Mucosa of rectum (tissue), 2 donors: ENCODE data around the gene EVPL.
A peak's percentile ranks its signal among the peaks of the same experiment; 100 is the strongest.

ENCODE experiments used
- H3K27ac ChIP-seq, 2 donors: one replicate each; pipeline ENCODE4 v1.7.0; 2013; ENCODE audit warnings: inconsistent platforms in 2 of 2, low read depth in 2 of 2, low read length in 2 of 2
- H3K27me3 ChIP-seq, 2 donors: one replicate each; pipeline ENCODE4 v1.7.0; 2013; ENCODE audit warnings: low read length in 2 of 2; ENCODE audit not compliant: control insufficient read depth in 2 of 2, insufficient read depth in 2 of 2
- H3K36me3 ChIP-seq, 2 donors: one replicate each; pipeline ENCODE4 v1.7.0; 2013; ENCODE audit warnings: low read length in 2 of 2; ENCODE audit not compliant: control insufficient read depth in 2 of 2, insufficient read depth in 2 of 2
- H3K4me1 ChIP-seq, 2 donors: one replicate each; pipeline ENCODE4 v1.7.0; 2013; ENCODE audit warnings: low read length in 2 of 2, mild to moderate bottlenecking in 1 of 2; ENCODE audit not compliant: control insufficient read depth in 2 of 2, insufficient read depth in 2 of 2
- H3K4me3 ChIP-seq, 2 donors: one replicate each; pipeline ENCODE4 v1.7.0; 2013; ENCODE audit warnings: low read length in 2 of 2
- H3K9ac ChIP-seq, 2 donors: one replicate each; pipeline ENCODE4 v1.7.0; 2013; ENCODE audit warnings: low read length in 2 of 2, low read depth in 1 of 2, mild to moderate bottlenecking in 1 of 2
- H3K9me3 ChIP-seq, 2 donors: one replicate each; pipeline ENCODE4 v1.7.0; 2013; ENCODE audit warnings: low read length in 2 of 2; ENCODE audit not compliant: control insufficient read depth in 2 of 2
- donor health status: healthy.
- donor health status: Normal muscosa, but diverticular disease.

Gene EVPL

GRCh38 chr17:76027159-76027839 is at the start of gene EVPL:
EVPL (minus strand) TSS chr17:76027306; CDS start chr17:76027198, 108 bp downstream.
- H3K9ac ChIP-seq: peak within 1 kb of the TSS; percentile 32 to 69
- peak within 1 kb of the TSS; percentile 75 to 82 for H3K27ac ChIP-seq
- peaks cover 10 to 26% of the 10 kb centered on the region in 2 donors for H3K4me1 ChIP-seq
- peak within 1 kb of the TSS; percentile 54 to 66 for H3K4me3 ChIP-seq
- H3K27me3 ChIP-seq: no peaks in the 10 kb centered on the region
- no peaks in the 10 kb centered on the region for H3K36me3 ChIP-seq
- H3K9me3 ChIP-seq: no peaks in the 10 kb centered on the region

DNA sequence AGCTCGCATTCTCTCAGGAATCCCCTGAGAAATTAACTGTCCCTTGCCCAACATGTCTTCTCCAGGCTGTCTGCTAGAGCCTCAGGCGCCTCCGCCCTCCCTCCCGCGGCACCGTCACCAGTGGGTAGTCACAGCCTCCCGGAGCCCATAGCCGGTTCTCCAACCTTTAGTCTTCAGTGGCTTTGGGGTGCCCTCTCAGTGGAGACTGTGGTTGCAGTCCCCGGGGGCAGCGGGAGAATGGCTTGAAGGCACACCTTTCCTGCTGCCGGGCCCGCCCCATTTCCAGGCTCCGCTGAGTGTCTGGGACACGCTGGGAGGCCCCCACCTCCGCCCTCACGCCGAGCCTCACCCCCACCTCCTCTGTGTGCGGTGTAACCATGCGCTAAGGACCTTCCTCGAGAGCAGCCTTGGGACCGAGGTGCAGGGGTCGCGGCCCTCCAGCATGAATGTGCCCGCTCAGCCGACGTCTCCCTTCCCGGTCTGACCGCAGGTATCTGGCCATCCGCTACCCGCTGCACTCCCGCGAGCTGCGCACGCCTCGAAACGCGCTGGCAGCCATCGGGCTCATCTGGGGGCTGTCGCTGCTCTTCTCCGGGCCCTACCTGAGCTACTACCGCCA is 49.1 kb upstream of the EVPL start:
- Histone ChIP-seq H3K4me1 (peaks cover 18 to 20% of the 10 kb centered on the region in 2 donors), H3K9ac (no peak overlapping the region), H3K27ac (no peak overlapping the region), H3K27me3 (peaks cover 57% of the 10 kb centered on the region in 2 donors), H3K9me3 (no peaks in the 10 kb centered on the region), H3K36me3 (no peaks in the 10 kb centered on the region), H3K4me3 (no peak overlapping the region)

- H3K27me3 ChIP-seq: peaks cover 57% of the 10 kb centered on the region in 2 donors
- H3K27ac ChIP-seq: no peak overlapping the region
- H3K9me3 ChIP-seq: no peaks in the 10 kb centered on the region
- H3K9ac ChIP-seq: no peak overlapping the region
- peaks cover 20 to 25% of the 10 kb centered on the region in 2 donors for H3K4me1 ChIP-seq
- no peaks in the 10 kb centered on the region for H3K36me3 ChIP-seq
- no peak overlapping the region for H3K4me3 ChIP-seq
These were observed 48.4 kb upstream of the EVPL start for GRCh38 chr17:76075364-76076145.

GRCh38 chr17:76074390-76075363 is 47.6 kb upstream of the EVPL start, which contains the start of gene GALR2:
GALR2 (plus strand) TSS chr17:76074781; CDS start chr17:76074884, 103 bp downstream.
- no peaks in the 10 kb centered on the region for H3K36me3 ChIP-seq
- H3K9ac ChIP-seq: no peak within 1 kb of the TSS
- peak within 1 kb of the TSS in 1 of 2 donors; percentile 13 for H3K4me3 ChIP-seq
- peaks cover 20 to 26% of the 10 kb centered on the region in 2 donors for H3K4me1 ChIP-seq
- H3K9me3 ChIP-seq: no peaks in the 10 kb centered on the region
- H3K27me3 ChIP-seq: peaks cover 52 to 56% of the 10 kb centered on the region in 2 donors
- H3K27ac ChIP-seq: no peak within 1 kb of the TSS

DNA sequence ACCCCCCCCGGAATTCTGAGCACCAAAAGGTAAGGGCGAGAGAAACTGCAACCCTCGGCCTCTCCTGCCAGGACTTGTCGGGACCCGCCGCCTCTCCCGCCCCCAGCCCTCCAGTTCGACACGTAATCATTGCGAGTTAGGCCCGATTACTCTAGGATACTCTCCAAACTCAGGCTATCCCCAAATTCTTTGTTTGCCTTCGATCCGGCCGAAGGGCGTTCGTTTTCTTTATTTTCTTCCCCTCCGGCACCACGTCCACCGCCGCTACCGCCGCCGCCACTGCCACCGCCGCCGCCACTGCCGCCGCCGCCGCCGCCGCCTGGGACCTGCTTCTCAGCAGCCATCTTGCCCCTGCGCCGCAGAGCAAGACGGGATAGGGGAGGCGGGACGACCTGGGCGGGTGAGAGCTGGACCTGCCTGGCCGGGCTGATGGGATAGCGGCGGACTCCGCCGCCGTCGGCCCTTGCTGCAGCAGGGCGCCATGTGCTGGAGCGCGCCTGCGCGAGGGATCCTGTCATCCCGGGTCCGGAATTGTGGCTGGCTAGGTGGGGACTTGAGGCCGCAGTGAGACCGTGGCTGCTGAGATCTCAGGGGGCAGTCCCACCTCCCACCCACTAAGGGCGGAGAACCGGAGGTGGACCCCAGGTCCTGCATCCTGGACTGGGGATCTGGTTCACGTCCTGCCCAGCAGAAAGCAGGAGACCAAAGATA is 45.2 kb upstream of the EVPL start, which contains the start of gene SRP68:
TSS of gene SRP68 (minus strand) at position 370 of the 711 bp plus-strand sequence. CDS start at position 344, 26 bp downstream.
- peak within 1 kb of the TSS; percentile 81 to 92 for H3K9ac ChIP-seq
- peaks cover 5 to 10% of the 10 kb centered on the region in 2 donors for H3K36me3 ChIP-seq
- H3K9me3 ChIP-seq: no peaks in the 10 kb centered on the region
- H3K27ac ChIP-seq: peak within 1 kb of the TSS; percentile 50 to 72
- peaks cover 33 to 34% of the 10 kb centered on the region in 2 donors for H3K27me3 ChIP-seq
- H3K4me1 ChIP-seq: peaks cover 20 to 26% of the 10 kb centered on the region in 2 donors
- H3K4me3 ChIP-seq: peak within 1 kb of the TSS; percentile 89 to 97

GRCh38 chr17:76071531-76072147 is 44.5 kb upstream of the EVPL start:
- H3K9ac ChIP-seq: peak overlapping the region; percentile 80 to 92
- H3K27me3 ChIP-seq: peaks cover 27% of the 10 kb centered on the region in 2 donors
- H3K36me3 ChIP-seq: peaks cover 9 to 16% of the 10 kb centered on the region in 2 donors
- no peaks in the 10 kb centered on the region for H3K9me3 ChIP-seq
- peak overlapping the region; percentile 89 to 97 for H3K4me3 ChIP-seq
- H3K27ac ChIP-seq: peak overlapping the region; percentile 50 to 72
- peaks cover 20 to 24% of the 10 kb centered on the region in 2 donors for H3K4me1 ChIP-seq

DNA sequence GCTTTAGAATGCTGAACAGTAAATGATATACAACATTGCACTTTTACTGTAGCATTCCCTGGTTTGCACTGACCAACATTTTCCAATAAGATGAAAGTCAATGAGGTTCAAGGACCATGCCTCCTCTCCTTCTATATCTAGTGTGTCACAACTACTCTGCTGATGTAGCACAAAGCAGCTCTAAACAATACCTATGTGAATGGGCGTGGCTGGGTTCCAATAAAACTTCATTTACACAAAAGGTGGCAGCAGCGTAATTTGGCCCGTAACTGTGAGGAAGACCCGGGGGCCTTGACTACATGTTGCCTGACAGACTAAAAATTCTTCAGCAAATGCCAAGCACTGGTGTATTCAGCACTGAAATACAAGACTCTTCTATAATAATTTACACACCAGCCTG is 38.7 kb upstream of the EVPL start:
- peaks cover 51 to 65% of the 10 kb centered on the region in 2 donors for H3K36me3 ChIP-seq
- H3K9me3 ChIP-seq: no peaks in the 10 kb centered on the region
- H3K4me3 ChIP-seq: no peak overlapping the region

GRCh38 chr17:76063875-76064546 is 36.9 kb upstream of the EVPL start:
- Histone ChIP-seq H3K9ac (no peak overlapping the region), H3K27me3 (no peaks in the 10 kb centered on the region), H3K27ac (no peak overlapping the region), H3K4me1 (peaks cover 0 to 3% of the 10 kb centered on the region in 2 donors), H3K9me3 (no peaks in the 10 kb centered on the region), H3K36me3 (peaks cover 64 to 73% of the 10 kb centered on the region in 2 donors), H3K4me3 (no peak overlapping the region)

More for the DNA sequence above, 38.7 kb upstream of the EVPL start:
- Histone ChIP-seq H3K4me1 (peaks cover 3% of the 10 kb centered on the region in 2 donors), H3K27me3 (no peaks in the 10 kb centered on the region), H3K27ac (no peak overlapping the region), H3K9ac (no peak overlapping the region)
